BLaER1 treated with 17β-estradiol and CSF1 and Interleukin-3, amounts not matched to agents 10 nM and 100 nM (cell line): ENCODE data around the gene NOM1.

Experiments used
- H3K27ac ChIP-seq, 11 experiments: shearing (Covaris generic); formaldehyde crosslinking; 2 replicates each; pipeline ENCODE4 v1.8.1; 2022
- H3K27me3 ChIP-seq, 11 experiments: shearing (Covaris generic); formaldehyde crosslinking; 2 replicates each; pipeline ENCODE4 v1.8.1; 2022
- H3K36me3 ChIP-seq, 11 experiments: shearing (Covaris generic); formaldehyde crosslinking; 2 replicates each; pipeline ENCODE4 v1.8.1; 2022
- H3K4me1 ChIP-seq, 10 experiments: shearing (Covaris generic); formaldehyde crosslinking; 2 replicates each; pipeline ENCODE4 v1.8.1; 2022
- H3K4me2 ChIP-seq, 11 experiments: shearing (Covaris generic); formaldehyde crosslinking; 2 replicates each; pipeline ENCODE4 v1.8.1; 2022
- H3K4me3 ChIP-seq, 10 experiments: shearing (Covaris generic); formaldehyde crosslinking; 2 replicates each; pipeline ENCODE4 v1.8.1; 2022
- H3K9ac ChIP-seq, 11 experiments: shearing (Covaris generic); formaldehyde crosslinking; 2 replicates each; pipeline ENCODE4 v1.8.1; 2022
- H3K9me3 ChIP-seq, 11 experiments: shearing (Covaris generic); formaldehyde crosslinking; replicated peaks in 1 of 11; 2 replicates each; pipeline ENCODE4 v1.8.1; 2022
- H4K20me1 ChIP-seq, 11 experiments: shearing (Covaris generic); formaldehyde crosslinking; 2 replicates each; pipeline ENCODE4 v1.8.1; 2022
- Cebpa-rat ChIP-seq, 11 experiments: shearing (Covaris generic); IDR thresholded peaks; 2 replicates each; pipeline ENCODE4 v1.8.1; 2022

Gene NOM1

DNA sequence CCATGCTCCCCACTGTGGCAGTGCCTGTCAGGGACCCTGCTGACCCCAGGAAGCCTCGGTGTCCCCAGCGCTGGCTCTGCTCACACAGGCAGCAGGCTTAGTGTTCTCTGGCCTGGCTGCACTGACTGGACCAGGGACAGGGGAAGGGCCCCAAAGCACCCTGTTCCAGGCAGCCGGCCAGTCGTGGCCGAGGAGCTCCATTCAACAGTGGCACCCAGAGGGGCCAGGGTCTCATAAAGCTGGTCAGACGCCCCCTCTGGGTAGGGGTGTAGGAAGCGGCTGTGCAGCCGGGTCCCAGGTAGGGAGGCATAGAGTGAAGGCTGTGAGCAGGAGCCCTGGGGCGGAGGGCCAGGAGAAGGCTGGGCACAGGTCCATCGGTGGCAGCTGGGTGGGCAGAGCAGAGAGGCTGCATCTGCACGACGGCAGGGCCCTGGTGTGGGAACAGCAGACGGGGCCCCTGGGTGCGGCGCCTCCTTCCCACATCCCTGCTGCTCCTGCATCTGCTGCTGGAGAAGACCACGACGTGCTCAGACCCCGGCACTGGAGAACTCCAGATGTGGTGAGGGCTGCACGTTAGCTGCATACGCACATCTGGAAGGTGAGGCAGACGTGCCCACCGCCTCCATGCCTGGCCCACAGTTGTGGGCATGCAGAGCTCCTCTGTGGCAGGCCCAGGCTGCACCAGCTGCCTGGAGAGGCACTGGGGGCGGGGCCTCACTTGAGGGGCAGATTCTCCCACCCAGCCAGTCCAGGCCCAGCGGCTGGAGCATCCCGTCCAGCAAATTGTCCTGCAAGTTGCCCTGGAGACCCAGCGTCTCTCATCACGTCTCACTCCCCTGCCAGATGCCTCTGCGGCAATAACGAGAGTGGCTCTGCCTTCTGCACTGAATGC is 35.8 kb downstream of the NOM1 start:
- Histone ChIP-seq H3K9ac (no peak overlapping the region), H3K27ac (no peak overlapping the region), H3K4me2 (no peak overlapping the region), H4K20me1 (peaks cover 0 to 7% (median 0%) of the 10 kb centered on the region in 11 experiments; a peak in 2 of 22 replicates), H3K27me3 (no peaks in the 10 kb centered on the region), H3K36me3 (peaks cover 0 to 6% (median 0%) of the 10 kb centered on the region in 11 experiments; a peak in 1 of 22 replicates), H3K4me3 (no peak overlapping the region), H3K4me1 (peaks cover 0 to 9% (median 6%) of the 10 kb centered on the region in 10 experiments; a peak in 7 of 20 replicates), H3K9me3 (peaks cover 11 to 16% (median 14%) of the 10 kb centered on the region in 11 experiments; a peak in 20 of 22 replicates)
- no peak for TF ChIP-seq Cebpa-rat (IDR thresholded peaks at IDR 0.05)

DNA sequence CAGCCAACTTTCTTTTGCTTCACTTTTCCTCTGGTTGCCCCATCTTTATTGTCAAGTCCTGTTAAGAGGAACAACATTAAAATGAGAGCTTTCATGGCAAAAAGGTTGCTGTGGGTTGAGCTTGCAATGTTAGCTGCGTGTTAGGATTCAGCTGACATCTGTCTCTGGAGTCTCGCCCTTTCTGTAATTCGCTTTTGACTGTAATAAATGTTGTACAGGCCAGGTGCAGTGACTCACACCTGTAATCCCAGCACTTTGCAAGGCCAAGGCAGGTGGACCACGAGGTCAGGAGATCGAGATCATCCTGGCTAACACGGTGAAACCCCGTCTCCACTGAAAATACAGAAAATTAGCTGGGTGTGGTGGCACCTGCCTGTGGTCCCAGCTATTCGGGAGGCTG is 36.9 kb downstream of the NOM1 start:
- H3K9ac ChIP-seq = no peak overlapping the region
- no peak overlapping the region for H3K27ac ChIP-seq
- no peak overlapping the region for H3K4me2 ChIP-seq
- TF ChIP-seq Cebpa-rat (IDR thresholded peaks at IDR 0.05) = no peak
- H3K36me3 ChIP-seq = 0 out of 22 replicates have a peak, but pooled peaks cover 0 to 1% (median 0%) of the 10 kb centered on the region in 11 experiments
- peaks cover 0 to 7% (median 0%) of the 10 kb centered on the region in 11 experiments; a peak in 2 of 22 replicates for H4K20me1 ChIP-seq
- no peak overlapping the region for H3K4me3 ChIP-seq
- no peaks in the 10 kb centered on the region for H3K27me3 ChIP-seq
- H3K9me3 ChIP-seq = peaks cover under 1 to 5% (median 5%) of the 10 kb centered on the region in 11 experiments; a peak in 15 of 22 replicates
- peaks cover 0 to 9% (median 6%) of the 10 kb centered on the region in 10 experiments; a peak in 7 of 20 replicates for H3K4me1 ChIP-seq

DNA sequence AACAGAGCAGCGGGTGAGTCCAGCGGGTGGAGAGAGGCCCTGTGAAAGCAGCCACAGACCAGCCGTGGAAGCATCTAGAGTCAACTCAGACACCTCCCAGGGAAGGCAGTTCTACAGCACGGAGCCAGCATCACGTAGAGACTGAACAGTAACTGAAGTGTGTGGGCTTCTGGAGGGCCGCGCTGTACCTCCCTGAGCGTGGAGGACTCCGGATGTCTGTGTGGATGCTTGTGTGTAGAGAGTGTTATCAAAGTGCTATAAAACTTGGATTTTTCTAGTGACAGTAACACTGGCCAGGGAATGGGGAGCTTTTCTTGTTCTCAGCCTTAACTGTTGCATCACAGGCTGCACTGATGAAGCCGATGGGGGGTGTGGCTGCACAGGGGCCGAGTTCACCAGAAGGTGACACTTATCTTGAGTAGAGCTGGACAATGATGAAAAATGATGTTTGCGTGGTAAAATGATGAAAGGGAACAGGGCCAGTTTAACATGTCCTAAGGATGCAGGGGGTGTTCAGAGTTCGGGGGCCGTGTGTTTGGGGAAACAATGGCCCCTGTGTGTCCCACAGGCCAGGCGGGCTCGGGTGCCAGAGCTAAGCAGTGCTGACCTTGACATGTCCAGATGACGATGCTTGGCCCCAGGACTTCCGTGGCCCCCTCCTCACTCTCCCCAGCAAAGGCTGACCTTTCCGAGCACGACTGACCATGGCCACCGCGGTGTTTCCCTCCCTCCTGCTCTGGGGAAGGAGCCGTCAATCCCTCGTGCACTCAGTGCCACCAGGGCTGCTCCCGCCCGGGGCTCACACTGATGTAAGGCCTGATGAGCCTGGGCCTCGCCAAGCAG is 39.1 kb downstream of the NOM1 start:
- H3K27ac ChIP-seq = no peak overlapping the region
- H3K4me2 ChIP-seq = no peak overlapping the region
- no peak for TF ChIP-seq Cebpa-rat (IDR thresholded peaks at IDR 0.05)
- H3K4me3 ChIP-seq = no peak overlapping the region
- peaks cover 0 to 9% (median 6%) of the 10 kb centered on the region in 10 experiments; a peak in 7 of 20 replicates for H3K4me1 ChIP-seq
- peaks cover 5 to 14% (median 8%) of the 10 kb centered on the region in 11 experiments; a peak in 14 of 22 replicates for H3K27me3 ChIP-seq
- peaks cover 0 to 14% (median 0%) of the 10 kb centered on the region in 11 experiments; a peak in 3 of 22 replicates for H4K20me1 ChIP-seq
- no peaks in the 10 kb centered on the region for H3K9me3 ChIP-seq
- H3K36me3 ChIP-seq = no peaks in the 10 kb centered on the region
- H3K9ac ChIP-seq = no peak overlapping the region

DNA sequence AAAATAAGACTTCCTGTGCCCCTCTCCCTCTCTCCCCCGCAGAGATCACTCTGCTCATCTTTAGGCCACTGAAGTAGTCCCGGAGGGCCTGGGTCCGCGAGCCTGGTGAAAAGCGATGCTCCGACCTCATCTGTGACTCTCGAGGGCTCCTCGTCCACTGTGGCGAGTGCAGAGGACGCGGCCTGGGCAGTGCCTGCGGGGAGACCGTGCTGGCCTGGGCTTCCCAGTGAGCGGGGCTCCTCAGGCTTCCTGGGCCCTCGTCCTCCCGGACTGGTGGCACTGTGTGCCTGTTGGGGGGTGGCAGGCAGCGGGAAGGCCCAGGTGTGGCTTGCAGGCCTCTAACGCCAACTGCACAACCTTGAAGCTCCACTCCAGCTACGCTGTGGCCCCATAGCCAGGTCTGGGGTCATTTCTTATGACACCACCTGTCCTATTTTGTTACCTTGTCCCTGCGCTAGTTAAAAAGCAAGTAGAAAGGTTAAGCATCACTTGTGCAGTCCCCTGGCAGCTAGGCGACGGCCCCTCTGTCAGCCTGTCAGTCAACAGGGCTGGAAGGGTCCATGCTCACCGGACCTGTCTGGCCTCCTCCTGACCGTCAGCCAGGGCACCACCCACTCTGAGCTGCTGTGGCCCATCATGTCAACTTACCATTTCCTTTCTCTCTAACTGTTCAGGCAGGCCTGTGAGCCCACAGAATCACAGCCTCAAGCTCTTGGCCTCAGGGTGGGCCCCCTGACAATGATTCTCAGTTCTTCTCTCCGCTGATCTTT is 40.4 kb downstream of the NOM1 start:
- H4K20me1 ChIP-seq = peaks cover 0 to 14% (median 0%) of the 10 kb centered on the region in 11 experiments; a peak in 3 of 22 replicates
- no peaks in the 10 kb centered on the region for H3K36me3 ChIP-seq
- H3K4me2 ChIP-seq = peak overlapping the region in 7 of 11 experiments; percentile 28 to 51 (median 39); a peak in 12 of 22 replicates
- no peak for TF ChIP-seq Cebpa-rat (IDR thresholded peaks at IDR 0.05)
- H3K27ac ChIP-seq = no peak overlapping the region
- peaks cover 0 to 9% (median 6%) of the 10 kb centered on the region in 10 experiments; a peak in 7 of 20 replicates for H3K4me1 ChIP-seq
- no peak overlapping the region for H3K4me3 ChIP-seq
- H3K9me3 ChIP-seq = no peaks in the 10 kb centered on the region
- no peak overlapping the region for H3K9ac ChIP-seq
- peaks cover 8 to 27% (median 19%) of the 10 kb centered on the region in 11 experiments; a peak in 14 of 22 replicates for H3K27me3 ChIP-seq

DNA sequence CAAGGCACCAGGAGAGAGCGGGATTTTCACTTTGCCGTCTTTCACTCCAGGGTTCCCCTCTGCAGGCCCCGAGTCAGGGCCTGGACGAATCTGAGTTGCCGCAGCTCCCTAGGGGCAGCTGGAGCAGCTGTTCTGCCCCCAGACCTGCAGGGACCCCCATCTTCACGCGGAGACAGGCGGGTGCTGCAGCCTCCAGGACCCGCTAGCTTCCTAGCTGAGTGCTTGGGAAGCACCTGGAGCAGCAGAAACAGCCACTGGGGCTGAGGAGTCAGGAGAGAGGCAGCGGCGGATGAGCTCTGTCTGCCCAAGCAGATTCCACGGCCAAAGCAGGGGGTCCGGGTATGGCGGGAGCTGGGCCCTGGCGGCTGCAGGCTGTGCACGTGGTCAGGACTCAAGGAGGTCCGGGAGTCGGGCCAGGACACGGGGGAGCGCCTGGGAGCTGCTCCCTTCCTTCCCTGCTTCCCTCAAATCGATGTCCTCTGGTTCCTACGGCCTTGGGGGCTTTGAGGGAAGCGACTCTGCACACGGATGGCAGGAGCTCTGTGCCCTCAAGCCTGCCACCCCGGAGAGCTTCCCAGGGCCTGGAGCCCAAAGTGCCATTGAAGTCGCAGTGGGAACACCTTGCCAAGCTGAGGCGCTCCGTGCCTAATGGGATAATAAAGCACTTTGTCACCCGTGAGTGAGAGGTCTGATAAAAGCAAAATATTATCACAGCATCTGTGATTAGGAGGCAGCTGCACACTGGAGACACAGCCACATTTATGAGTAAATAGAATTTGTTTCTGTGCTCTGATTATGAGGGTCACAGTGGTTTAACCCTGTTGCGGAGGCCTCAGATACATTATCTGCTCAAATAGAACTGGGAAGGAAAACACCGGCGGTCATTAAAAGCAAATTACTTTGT is 43.8 kb downstream of the NOM1 start:
- no peak for TF ChIP-seq Cebpa-rat (IDR thresholded peaks at IDR 0.05)
- H3K27me3 ChIP-seq = peaks cover 28 to 59% (median 50%) of the 10 kb centered on the region in 11 experiments

DNA sequence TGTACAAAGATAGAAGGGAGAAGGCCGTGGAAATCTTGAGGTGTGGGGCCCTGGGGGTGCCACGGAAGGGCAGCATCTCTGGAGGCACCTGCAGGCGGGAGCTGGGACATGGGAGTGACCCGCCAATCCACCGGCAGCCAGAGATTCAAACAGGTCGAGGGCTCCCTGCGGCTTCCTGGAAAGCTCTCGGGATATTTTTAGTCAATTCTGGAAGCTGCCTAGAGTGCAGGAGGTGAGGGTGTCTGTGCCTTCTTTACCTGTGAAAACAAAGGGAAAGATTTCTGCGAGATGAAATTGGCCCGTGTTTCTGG is 44.4 kb downstream of the NOM1 start:
- Histone ChIP-seq H3K36me3 (no peaks in the 10 kb centered on the region), H3K4me1 (peaks cover 0 to 9% (median 6%) of the 10 kb centered on the region in 10 experiments; a peak in 7 of 20 replicates), H3K4me3 (no peak overlapping the region), H3K27me3 (peaks cover 34 to 65% (median 56%) of the 10 kb centered on the region in 11 experiments), H3K9me3 (peaks cover 0 to 11% (median 9%) of the 10 kb centered on the region in 11 experiments; a peak in 12 of 22 replicates), H3K27ac (no peak overlapping the region), H3K9ac (no peak overlapping the region), H4K20me1 (peaks cover 0 to 7% (median under 1%) of the 10 kb centered on the region in 11 experiments; a peak in 7 of 22 replicates), H3K4me2 (no peak overlapping the region)
- TF ChIP-seq Cebpa-rat (IDR thresholded peaks at IDR 0.05) = no peak

More for the DNA sequence above, 43.8 kb downstream of the NOM1 start:
- peaks cover 0 to 9% (median 6%) of the 10 kb centered on the region in 10 experiments; a peak in 7 of 20 replicates for H3K4me1 ChIP-seq
- peaks cover 0 to 11% (median 9%) of the 10 kb centered on the region in 11 experiments; a peak in 12 of 22 replicates for H3K9me3 ChIP-seq
- H3K4me3 ChIP-seq = no peak overlapping the region
- no peaks in the 10 kb centered on the region for H3K36me3 ChIP-seq
- H3K9ac ChIP-seq = no peak overlapping the region
- H3K27ac ChIP-seq = no peak overlapping the region
- no peak overlapping the region for H3K4me2 ChIP-seq
- peaks cover 0 to 7% (median 0%) of the 10 kb centered on the region in 11 experiments; a peak in 4 of 22 replicates for H4K20me1 ChIP-seq

DNA sequence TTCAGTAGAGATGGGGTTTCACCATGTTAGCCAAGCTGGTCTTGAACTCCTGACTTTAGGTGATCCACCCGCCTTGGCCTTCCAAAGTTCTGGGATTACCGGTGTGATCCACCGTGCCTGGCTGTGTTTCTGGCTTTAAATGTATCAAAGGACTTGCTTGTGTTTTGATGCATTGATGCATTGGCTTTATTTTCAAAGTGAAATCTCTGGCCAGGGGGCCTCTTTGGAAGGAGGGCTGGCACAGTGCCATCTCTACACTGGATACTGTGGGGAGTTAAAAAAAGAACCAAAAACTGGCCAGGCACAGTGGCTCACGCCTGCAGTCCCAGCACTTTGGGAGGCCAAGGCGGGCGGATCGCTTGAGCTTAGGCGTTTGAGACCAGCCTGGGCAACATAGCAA is 44.9 kb downstream of the NOM1 start:
- peaks cover 0 to 11% (median 9%) of the 10 kb centered on the region in 11 experiments; a peak in 12 of 22 replicates for H3K9me3 ChIP-seq
- H4K20me1 ChIP-seq = peaks cover 0 to 13% (median 5%) of the 10 kb centered on the region in 11 experiments; a peak in 7 of 22 replicates
- TF ChIP-seq Cebpa-rat (IDR thresholded peaks at IDR 0.05) = no peak
- no peak overlapping the region for H3K27ac ChIP-seq
- no peaks in the 10 kb centered on the region for H3K36me3 ChIP-seq
- no peak overlapping the region for H3K4me3 ChIP-seq
- no peak overlapping the region for H3K4me2 ChIP-seq
- H3K4me1 ChIP-seq = peaks cover 0 to 7% (median 5%) of the 10 kb centered on the region in 10 experiments; a peak in 7 of 20 replicates
- peaks cover 40 to 71% (median 62%) of the 10 kb centered on the region in 11 experiments for H3K27me3 ChIP-seq
- H3K9ac ChIP-seq = no peak overlapping the region
